Measurements from ENCODE around the gene AP2M1. TPM values are rescaled to one million over a fixed set of nuclear protein-coding genes. Genes with fewer than 3 reads are reported as not detected.
"Not testable (repeated sequence)": the region's sequence is repeated elsewhere in the genome, so short reads cannot be mapped to it uniquely, and the experiment has no call there.

AP2M1 gene
- total and polyA plus RNA-seq, 7 donors: 203 to 240 (median 230) TPM

GRCh38 chr3:184160456-184160855 is 14.2 kb upstream of the AP2M1 start:
- DNase-seq: no peak
- Histone ChIP-seq H3K9me3 (no peaks in the 10 kb centered on the region), H3K27me3 (no peaks in the 10 kb centered on the region), H3K27ac (peak overlapping the region; percentile 91 to 97 (median 94)), H3K4me3 (peak overlapping the region in 2 of 4 donors; percentile 19 to 29), H3K36me3 (peaks cover 16 to 28% (median 21%) of the 10 kb centered on the region in 4 donors), H3K4me1 (peaks cover 0 to 78% (median 68%) of the 10 kb centered on the region in 4 donors)
- WGBS, 2 donors: 38 to 68% methylated on average over 2 of the region's 2 CpGs
- intact Hi-C loops (cut with DNase I): no loop called here
- TF ChIP-seq EP300 (IDR thresholded peaks at IDR 0.05) (no peak), POLR2A (IDR thresholded peaks at IDR 0.05) (no peak), CTCF (IDR thresholded peaks at IDR 0.05) (no peak), POLR2AphosphoS5 (IDR thresholded peaks at IDR 0.05) (no peak)

GRCh38 chr3:184162571-184163070 is 12.0 kb upstream of the AP2M1 start:
- Histone ChIP-seq H3K4me1 (peaks cover 0 to 68% (median 60%) of the 10 kb centered on the region in 4 donors), H3K36me3 (peaks cover 28 to 50% (median 43%) of the 10 kb centered on the region in 4 donors), H3K27ac (peak overlapping the region; percentile 91 to 97 (median 94))
- intact Hi-C loops (cut with DNase I); H3K9me3 ChIP-seq; H3K4me3 ChIP-seq; DNase-seq; H3K27me3 ChIP-seq: not testable (repeated sequence)
- WGBS, 2 donors: 84 to 88% methylated on average over 8 of the region's 8 CpGs

- H3K27ac ChIP-seq: peak overlapping the region in 1 of 4 donors; percentile 9
- intact Hi-C loops (cut with DNase I): no loop called here
- H3K27me3 ChIP-seq: no peaks in the 10 kb centered on the region
- peaks cover 0 to 67% (median 55%) of the 10 kb centered on the region in 4 donors for H3K4me1 ChIP-seq
- no peak for DNase-seq
- TF ChIP-seq POLR2A (IDR thresholded peaks at IDR 0.05) (no peak), POLR2AphosphoS5 (IDR thresholded peaks at IDR 0.05) (no peak), CTCF (IDR thresholded peaks at IDR 0.05) (no peak), EP300 (IDR thresholded peaks at IDR 0.05) (no peak)
- no peak overlapping the region for H3K4me3 ChIP-seq
- no peaks in the 10 kb centered on the region for H3K9me3 ChIP-seq
- 96% methylated on average over 16 of the region's 16 CpGs for WGBS, 2 donors
- peaks cover 39 to 71% (median 53%) of the 10 kb centered on the region in 4 donors for H3K36me3 ChIP-seq
Observed at GRCh38 chr3:184164648-184165330, 9.9 kb upstream of the AP2M1 start.

- intact Hi-C loops (cut with DNase I): no loop called here
- DNase-seq: no peak
- no peak overlapping the region for H3K4me3 ChIP-seq
- H3K27ac ChIP-seq: peak overlapping the region in 1 of 4 donors; percentile 6
- WGBS, 2 donors: 95 to 96% methylated on average over 3 of the region's 3 CpGs
- no peaks in the 10 kb centered on the region for H3K27me3 ChIP-seq
- no peaks in the 10 kb centered on the region for H3K9me3 ChIP-seq
- peaks cover 0 to 59% (median 47%) of the 10 kb centered on the region in 4 donors for H3K4me1 ChIP-seq
- no peak for TF ChIP-seq CTCF (IDR thresholded peaks at IDR 0.05)
- no peak for TF ChIP-seq POLR2A (IDR thresholded peaks at IDR 0.05)
- TF ChIP-seq POLR2AphosphoS5 (IDR thresholded peaks at IDR 0.05): no peak
- no peak for TF ChIP-seq EP300 (IDR thresholded peaks at IDR 0.05)
- peaks cover 46 to 79% (median 60%) of the 10 kb centered on the region in 4 donors for H3K36me3 ChIP-seq
Observed at GRCh38 chr3:184165543-184165942, 9.1 kb upstream of the AP2M1 start.

- intact Hi-C loops (cut with DNase I): no loop called here
- peaks cover 48 to 90% (median 70%) of the 10 kb centered on the region in 4 donors for H3K36me3 ChIP-seq
- peaks cover 0 to 48% (median 36%) of the 10 kb centered on the region in 4 donors for H3K4me1 ChIP-seq
- TF ChIP-seq POLR2AphosphoS5 (IDR thresholded peaks at IDR 0.05) (no peak), EP300 (IDR thresholded peaks at IDR 0.05) (no peak), POLR2A (IDR thresholded peaks at IDR 0.05) (no peak), CTCF (IDR thresholded peaks at IDR 0.05) (no peak)
- no peak overlapping the region for H3K27ac ChIP-seq
- H3K27me3 ChIP-seq: no peaks in the 10 kb centered on the region
- WGBS, 2 donors: 97 to 98% methylated on average over 6 of the region's 6 CpGs
- H3K9me3 ChIP-seq: no peaks in the 10 kb centered on the region
- H3K4me3 ChIP-seq: no peak overlapping the region
- DNase-seq: no peak
Observed at GRCh38 chr3:184166671-184167070, 8.0 kb upstream of the AP2M1 start.

Measured in sigmoid colon (tissue), 7 donors.